OCI-M2 (cell line): ENCODE data around the gene SULT1A2.
A peak's percentile ranks its signal among the peaks of the same experiment; 100 is the strongest.
"Not testable (repeated sequence)": the region's sequence is repeated elsewhere in the genome, so short reads cannot be mapped to it uniquely, and the experiment has no call there.

Experiments used
- DNase-seq: peaks from one replicate; lab custom pipeline; 2025; ENCODE audit not compliant: unreplicated experiment; lab: John Stamatoyannopoulos, UW

Gene SULT1A2

GRCh38 chr16:28561557-28562187 lies 35.2 kb downstream of the SULT1A2 start:
- DNase-seq: no peak

- no peak for DNase-seq
Measured at GRCh38 chr16:28558456-28558855, 38.4 kb downstream of the SULT1A2 start.

- DNase-seq: no peak
Measured at GRCh38 chr16:28556914-28557320, 39.9 kb downstream of the SULT1A2 start.

GRCh38 chr16:28555561-28555960 lies 41.3 kb downstream of the SULT1A2 start:
- DNase-seq: no peak

DNA sequence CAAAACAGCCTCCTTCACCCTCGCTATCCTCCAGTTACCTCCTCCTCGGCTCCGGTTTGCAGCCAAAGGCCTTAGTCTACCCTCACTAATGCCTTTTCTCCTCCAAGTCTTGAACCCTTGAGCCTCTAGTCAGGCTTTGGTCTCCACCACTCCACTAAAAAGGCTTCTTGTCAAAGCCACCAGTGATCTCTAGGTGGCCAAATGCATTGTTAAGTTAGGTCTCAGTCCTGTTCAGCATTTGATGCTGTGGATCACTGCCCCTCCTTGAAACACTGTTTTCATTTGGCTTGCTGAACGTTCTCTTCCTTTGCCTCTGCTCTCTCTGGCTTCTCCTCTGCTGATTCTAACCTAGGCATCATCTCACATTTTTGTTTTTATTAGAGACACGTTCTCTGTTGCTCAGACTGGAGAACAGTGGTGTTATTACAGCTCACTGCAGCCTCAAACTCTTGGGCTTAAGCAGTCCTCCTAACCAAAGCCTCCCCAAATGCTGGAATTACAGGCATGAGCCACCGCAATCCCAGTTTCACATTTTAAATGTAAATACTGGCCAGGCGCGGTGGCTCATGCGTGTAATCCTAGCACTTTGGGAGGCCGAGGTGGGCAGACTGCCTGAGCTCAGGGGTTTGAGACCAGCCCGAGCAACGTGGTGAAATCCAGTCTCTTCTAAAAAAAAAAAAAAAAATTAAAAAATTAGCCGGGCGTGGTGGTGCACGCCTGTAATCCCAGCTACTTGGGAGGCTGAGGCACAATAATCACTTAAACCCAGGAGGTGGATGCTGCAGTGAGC lies 42.0 kb downstream of the SULT1A2 start:
- no peak for DNase-seq

GRCh38 chr16:28553776-28554633 lies 42.8 kb downstream of the SULT1A2 start, which contains the start of gene SGF29:
TSS of gene SGF29 (plus strand) at chr16:28553920. CDS start at chr16:28581070, 27,150 bp downstream.
- peak; percentile 71 for DNase-seq

GRCh38 chr16:28549301-28549899 lies 47.5 kb downstream of the SULT1A2 start:
- DNase-seq: no peak

DNA sequence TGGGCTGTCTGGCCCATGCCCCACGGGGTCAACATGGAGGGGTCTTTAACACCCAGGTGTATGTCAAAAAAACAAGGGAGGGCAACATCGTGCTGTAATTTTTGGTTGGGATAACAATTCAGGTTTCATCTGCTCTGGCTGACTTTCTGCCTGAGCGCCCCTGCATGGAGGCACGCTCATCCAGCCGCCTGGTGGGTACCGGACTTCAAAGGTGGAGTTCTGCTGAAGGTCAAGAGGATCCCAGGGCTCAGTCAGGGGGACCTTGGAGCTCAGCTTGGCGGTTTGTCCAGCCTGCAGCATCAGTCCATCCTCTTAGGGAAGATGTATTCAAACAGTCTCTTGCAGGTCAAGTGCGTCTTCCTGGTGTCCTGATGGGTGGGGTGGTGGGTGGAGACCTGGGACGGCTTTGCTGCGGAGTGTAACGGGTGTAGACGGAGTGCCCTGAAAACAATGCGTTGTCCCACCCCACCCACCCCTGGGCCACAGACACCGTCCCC lies 48.5 kb downstream of the SULT1A2 start:
- DNase-seq: no peak

DNA sequence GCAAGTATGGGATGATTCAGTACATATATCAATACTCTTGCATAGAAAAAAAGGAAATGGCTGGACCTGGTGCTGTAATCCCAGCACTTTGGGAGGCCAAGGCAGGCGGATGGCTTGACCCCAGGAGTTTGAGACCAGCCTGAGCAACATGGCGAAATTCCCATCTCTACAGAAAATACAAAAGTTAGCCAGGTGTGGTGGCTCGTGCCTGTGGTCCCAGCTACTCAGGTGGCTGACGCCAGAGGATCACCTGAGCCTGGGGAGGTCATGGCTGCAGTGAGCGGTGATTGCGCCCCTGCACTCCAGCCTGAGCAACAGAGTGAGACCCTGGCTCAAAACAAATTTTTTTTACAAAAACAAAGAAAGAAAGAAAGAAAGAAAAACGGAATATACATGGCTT lies 50.2 kb downstream of the SULT1A2 start:
- no peak for DNase-seq

GRCh38 chr16:28545964-28546363 lies 50.9 kb downstream of the SULT1A2 start:
- DNase-seq: not testable (repeated sequence)

- DNase-seq: no peak
Measured at GRCh38 chr16:28544998-28545397, 51.9 kb downstream of the SULT1A2 start.

- DNase-seq: no peak
Measured at GRCh38 chr16:28543072-28543471, 53.8 kb downstream of the SULT1A2 start.

- DNase-seq: no peak
Measured at GRCh38 chr16:28542646-28543045, 54.2 kb downstream of the SULT1A2 start.
